ENCODE data around the gene LGALS7B.
"Not testable (repeated sequence)": the region's sequence is repeated elsewhere in the genome, so short reads cannot be mapped to it uniquely, and the experiment has no call there.

LGALS7B gene

GRCh38 chr19:38788478-38789243, at the start of gene LGALS7B:
Gene LGALS7B, plus strand, starts transcription at chr19:38789200. Its CDS starts 27 bp downstream, at chr19:38789227.
- DNase-seq: no peak

- DNase-seq: no peak
These were observed 49.4 kb upstream of the LGALS7B start for GRCh38 chr19:38739440-38740256.

GRCh38 chr19:38740257-38740592, 48.8 kb upstream of the LGALS7B start:
- DNase-seq: no peak

DNA sequence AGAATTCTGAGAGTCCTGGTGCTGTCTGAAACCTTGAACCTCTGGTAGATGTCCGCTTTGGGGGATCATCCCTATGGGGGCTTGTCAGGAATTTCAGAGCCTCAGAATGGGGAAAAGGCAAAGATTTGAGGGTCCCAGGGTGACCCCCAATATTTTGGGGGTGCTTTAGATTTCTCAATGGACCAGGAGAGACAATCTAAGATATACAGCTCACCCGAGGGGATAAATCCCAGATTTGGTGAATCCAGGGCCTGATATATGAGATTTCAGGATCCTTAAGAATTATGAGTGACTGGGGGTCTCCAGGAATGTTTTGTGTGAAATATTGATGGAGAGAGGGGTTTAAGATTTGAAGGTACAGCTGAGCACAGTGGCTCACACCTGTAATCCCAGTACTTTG, 48.1 kb upstream of the LGALS7B start:
- no peak for DNase-seq

GRCh38 chr19:38741670-38742069, 47.3 kb upstream of the LGALS7B start:
- DNase-seq: no peak

DNA sequence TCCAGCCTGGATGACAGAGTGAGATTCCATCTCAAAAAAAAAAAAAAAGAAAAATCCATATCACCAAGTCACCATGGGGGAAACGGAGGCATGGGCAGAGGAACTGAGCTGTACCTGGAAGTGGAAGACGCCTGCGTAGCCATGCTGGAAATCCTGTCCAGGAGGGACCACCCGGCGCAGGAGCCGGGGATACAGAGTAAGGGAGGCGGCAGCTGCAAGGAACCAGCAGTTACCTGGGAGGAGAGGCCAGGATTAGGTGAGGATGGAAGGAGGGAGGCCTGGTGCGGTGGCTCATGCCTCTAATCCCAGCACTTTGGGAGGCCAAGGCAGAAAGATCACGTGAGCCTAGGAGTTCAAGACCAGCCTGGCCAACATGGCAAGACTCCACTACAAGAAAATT, 46.7 kb upstream of the LGALS7B start:
- no peak for DNase-seq

- no peak for DNase-seq
These were observed 46.1 kb upstream of the LGALS7B start for GRCh38 chr19:38742906-38743305.

DNA sequence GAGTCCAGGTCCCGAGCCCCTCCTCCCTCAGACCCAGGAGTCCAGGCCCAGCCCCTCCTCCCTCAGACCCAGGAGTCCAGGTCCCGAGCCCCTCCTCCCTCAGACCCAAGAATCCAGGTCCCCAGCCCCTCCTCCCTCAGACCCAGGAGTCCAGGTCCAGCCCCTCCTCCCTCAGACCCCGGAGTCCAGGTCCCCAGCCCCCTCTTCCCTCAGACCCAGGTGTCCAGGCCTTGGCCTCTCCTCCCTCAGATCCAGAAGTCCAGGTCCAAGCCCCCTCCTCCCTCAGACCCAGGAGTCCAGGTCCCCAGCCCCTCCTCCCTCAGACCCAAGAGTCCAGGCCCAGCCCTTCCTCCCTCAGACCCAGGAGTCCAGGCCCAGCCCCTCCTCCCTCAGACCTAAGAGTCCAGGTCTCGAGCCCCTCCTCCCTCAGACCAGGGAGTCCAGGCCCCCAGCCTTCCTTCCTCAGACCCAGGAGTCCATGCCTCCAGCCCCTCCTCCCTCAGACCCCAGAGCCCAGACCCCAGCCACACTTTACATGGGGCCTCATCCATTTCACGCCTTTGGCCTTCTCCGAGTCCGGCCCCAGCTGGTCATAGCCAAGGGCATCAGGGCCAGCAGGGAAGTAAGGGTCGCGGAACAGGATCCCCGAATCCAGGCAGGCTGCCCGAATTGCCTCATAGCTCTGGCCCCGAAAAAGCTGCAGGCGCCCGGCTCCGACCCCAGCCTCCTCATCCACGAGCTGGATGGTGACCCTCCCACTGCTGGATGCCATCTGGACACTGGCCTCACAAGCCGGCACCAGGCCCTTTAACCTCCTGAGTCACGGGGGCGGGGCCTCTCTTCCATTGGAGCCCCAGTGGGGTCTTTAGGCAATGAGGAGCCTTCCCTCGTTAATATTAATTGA, 45.4 kb upstream of the LGALS7B start:
- no peak for DNase-seq

- DNase-seq: no peak
These were observed 44.7 kb upstream of the LGALS7B start, which contains the start of gene CAPN12 for GRCh38 chr19:38744298-38744681. Gene CAPN12, minus strand, starts transcription at chr19:38744474. Its CDS starts 309 bp downstream, at chr19:38744165.

DNA sequence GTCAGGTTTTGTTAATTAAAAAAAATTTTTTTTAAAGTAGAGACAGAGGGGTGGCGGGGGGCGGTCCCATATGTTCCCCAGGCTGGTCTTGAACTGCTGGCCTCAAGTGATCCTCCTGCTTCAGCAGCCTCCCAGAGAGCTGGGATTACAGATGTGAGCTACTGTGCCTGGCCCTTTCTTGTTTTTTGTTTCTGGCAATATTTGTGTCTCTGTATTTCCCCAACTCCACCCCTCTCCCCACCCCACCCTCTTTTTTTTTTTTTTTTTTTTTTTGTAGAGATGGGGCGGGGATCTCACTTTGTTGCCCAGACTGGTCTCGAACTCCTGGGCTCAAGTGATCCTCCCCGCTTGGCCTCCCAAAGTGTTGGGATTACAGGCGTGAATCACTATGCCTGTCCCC, 44.1 kb upstream of the LGALS7B start:
- DNase-seq: no peak

- DNase-seq: no peak
These were observed 43.7 kb upstream of the LGALS7B start for GRCh38 chr19:38745316-38745715.

DNA sequence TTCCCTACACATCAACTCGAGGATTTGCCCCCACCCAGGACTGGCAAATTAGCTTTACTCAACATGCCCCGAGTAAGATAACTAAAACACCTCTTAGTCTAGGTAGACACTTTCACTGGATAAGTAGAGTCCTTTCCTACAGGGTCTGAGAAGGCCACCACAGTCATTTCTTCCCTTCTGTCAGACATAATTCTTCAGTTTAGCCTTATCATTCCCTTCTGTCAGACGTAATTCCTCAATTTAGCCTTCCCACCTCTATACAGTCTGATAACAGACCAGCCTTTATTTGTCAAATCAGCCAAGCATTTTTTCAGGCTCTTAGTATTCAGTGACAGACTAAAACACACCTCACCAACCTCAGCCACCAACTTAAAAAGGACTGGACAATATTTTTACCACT, 35.2 kb upstream of the LGALS7B start:
- DNase-seq: not testable (repeated sequence)

DNA sequence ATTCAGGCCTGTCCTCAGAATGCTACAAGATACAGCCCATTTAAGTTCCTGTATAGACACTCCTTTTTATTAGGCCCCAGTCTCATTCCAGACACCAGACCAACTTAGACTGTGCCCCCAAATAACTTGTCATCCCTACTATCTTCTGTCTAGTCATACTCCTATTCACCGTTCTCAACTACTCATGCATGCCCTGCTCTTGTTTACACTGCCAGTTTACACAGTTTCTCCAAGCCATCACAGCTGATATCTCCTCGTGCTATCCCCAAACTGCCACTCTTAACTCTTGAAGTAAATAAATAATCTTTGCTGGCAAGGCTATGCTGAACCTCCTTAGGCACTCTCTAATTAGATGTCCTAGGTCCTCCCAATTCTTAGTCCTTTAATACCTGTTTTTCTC, 34.8 kb upstream of the LGALS7B start:
- DNase-seq: not testable (repeated sequence)

DNA sequence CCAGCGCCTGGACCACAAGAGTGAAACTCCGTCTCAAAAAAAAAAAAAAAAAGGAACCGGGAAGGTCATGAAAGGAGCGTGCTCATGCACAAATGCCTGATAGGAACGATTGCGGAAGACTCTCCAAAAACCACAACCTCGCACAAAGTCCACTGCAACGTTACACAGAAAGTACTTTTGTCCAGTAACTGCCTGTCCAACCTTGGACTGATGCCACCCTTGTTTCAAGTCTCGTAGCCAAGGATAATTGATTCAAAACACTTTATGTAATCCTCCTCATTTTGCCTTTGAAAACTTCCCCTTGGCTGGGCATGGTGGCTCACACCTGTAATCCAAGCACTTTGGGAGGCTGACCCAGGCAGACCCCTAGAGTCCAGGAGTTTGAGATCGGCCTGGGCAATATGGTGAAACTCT, 29.4 kb upstream of the LGALS7B start:
- no peak for DNase-seq

DNA sequence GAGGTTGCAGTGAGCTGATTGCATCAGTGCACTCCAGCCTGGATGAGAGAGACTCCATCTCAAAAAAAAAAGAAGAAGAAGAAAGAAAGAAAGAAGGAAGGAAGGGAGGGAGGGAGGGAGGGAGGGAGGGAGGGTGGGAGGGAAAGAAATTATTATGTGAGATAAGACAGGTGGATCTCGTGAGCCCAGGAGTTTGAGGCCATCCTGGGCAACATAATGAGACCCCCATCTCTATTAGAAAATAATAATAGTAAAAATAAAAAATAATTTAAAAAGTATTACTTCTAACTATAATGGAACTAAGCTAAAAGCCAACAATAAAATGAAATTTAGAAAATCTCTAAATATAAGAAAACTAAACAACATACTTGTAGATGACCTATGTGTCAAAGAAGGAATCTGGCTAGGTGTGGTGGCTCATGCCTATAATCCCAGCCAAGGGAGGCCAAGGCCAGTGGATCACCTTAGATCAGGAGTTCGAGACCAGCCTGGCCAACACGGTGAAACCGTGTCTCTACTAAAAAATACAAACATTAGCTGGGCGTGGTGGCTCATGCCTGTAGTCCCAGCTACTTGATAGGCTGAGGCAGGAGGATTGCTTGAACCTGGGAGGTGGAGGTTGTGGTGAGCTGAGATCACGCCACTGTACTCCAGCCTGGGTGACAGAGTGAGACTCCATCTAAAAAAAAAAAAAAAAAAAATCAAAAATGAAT, 28.0 kb upstream of the LGALS7B start:
- DNase-seq: not testable (repeated sequence)

- not testable (repeated sequence) for DNase-seq
These were observed 27.1 kb upstream of the LGALS7B start for GRCh38 chr19:38761884-38762389.

GRCh38 chr19:38763795-38764220, 25.2 kb upstream of the LGALS7B start:
- DNase-seq: no peak

DNA sequence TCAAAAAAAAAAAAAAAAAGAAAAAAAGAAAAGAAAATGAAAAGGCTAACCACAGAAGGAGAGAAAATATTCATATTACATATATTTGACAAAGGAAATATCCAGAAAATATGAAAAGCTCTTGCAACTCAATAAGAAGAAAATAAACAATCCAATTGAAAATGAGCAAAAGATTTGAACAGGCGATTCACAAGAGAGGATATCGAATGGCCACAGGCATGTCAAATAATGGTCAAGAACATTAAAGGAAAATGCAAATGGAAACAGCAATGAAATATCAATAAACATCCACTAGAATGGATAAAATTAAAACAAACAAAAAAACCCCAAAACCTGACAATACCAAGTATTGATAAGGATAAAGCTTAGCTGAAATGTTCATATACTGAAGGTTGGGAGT, 23.8 kb upstream of the LGALS7B start:
- DNase-seq: no peak

DNA sequence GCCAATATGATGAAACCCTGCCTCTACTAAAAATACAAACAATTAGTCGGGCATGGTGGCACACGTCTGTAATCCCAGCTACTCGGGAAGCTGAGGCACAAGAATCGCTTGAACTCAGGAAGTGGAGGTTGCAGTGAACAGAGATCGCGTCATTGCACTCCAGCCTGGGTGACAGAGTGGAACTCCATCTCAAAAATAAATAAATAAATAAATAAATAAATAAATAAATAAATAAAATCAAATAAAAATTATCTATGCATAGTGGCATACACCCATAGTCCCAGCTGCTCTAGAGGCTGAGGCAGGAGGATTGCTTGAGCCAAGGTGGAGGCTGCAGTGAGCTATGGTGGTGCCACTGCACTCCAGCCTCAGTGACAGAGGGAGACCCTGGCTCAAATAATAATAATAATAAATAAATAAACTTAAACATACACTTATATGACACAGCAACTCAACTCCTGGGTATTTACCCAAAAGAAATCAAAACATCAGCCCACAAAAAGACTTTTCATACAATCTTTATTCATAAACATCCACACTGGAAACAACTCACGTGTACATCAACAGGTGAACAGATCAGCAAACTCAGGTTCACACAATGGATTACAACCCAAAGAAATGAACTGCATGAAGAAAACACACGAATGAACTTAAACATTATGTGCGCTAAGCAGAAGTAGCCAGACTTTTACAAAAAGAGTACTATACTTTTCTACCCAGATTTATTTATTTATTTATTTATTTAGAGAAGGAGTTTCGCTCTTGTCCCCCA, 22.5 kb upstream of the LGALS7B start:
- no peak for DNase-seq

DNA sequence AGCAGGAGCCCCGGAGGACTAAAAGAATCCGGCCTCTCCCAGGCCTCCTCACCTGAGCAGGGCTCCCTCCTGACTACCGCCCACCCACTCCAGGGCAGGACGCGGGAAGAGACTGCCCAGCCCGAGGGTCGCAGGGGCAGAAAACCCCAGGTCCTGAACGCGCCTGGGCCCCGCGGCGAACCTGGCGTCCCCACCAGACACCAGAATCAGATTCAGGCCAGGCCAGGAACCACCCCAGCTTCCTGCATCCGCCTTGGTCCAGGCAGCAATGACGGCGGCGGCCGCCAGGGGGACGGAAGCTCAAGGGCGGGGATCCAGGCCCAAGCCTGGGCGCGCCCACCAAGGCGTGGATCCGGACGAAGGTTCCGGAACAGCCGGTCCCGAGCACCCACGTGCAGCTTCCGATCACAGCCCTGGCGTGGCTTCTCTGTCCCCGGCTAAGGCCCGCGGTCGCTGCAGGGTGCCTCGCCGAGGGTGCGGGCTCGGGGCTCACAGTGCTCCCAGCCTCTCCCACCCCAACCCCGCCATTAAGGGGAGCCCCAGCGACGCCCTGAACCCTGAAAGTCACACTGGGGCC, 19.3 kb upstream of the LGALS7B start:
- no peak for DNase-seq
